ENCODE data around the gene ECM2.

The ECM2 gene

GRCh38 chr9:92488681-92489550, 46.9 kb downstream of the ECM2 start:
- no peaks in the 10 kb centered on the region for H3K9me2 ChIP-seq (replicated peaks; ENCODE audit: insufficient read depth, low read length)
- H4K20me1 ChIP-seq (ENCODE audit: insufficient read depth, low read length): no peaks in the 10 kb centered on the region
- H3K4me1 ChIP-seq (ENCODE audit: low read length): no peaks in the 10 kb centered on the region
- no peaks in the 10 kb centered on the region for H3K79me2 ChIP-seq (ENCODE audit: low read length)
- no peak overlapping the region for H3K4me3 ChIP-seq (ENCODE audit: low read length)
- no peaks in the 10 kb centered on the region for H3F3A ChIP-seq (ENCODE audit: insufficient read depth, low read length)
- H3K27me3 ChIP-seq (replicated peaks; ENCODE audit: insufficient read depth, low read length): no peaks in the 10 kb centered on the region
- no peak overlapping the region for H3K27ac ChIP-seq (ENCODE audit: low read length)
- H3K4me2 ChIP-seq (ENCODE audit: low read depth, low read length): no peak overlapping the region
- no peak overlapping the region for H2AFZ ChIP-seq (ENCODE audit: low read length)
- TF ChIP-seq EZH2phosphoT487 (IDR thresholded peaks at IDR 0.05; ENCODE audit: low read length): no peak
- TF ChIP-seq, protein P1, sequence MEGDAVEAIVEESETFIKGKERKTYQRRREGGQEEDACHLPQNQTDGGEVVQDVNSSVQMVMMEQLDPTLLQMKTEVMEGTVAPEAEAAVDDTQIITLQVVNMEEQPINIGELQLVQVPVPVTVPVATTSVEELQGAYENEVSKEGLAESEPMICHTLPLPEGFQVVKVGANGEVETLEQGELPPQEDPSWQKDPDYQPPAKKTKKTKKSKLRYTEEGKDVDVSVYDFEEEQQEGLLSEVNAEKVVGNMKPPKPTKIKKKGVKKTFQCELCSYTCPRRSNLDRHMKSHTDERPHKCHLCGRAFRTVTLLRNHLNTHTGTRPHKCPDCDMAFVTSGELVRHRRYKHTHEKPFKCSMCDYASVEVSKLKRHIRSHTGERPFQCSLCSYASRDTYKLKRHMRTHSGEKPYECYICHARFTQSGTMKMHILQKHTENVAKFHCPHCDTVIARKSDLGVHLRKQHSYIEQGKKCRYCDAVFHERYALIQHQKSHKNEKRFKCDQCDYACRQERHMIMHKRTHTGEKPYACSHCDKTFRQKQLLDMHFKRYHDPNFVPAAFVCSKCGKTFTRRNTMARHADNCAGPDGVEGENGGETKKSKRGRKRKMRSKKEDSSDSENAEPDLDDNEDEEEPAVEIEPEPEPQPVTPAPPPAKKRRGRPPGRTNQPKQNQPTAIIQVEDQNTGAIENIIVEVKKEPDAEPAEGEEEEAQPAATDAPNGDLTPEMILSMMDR (IDR thresholded peaks at IDR 0.05; ENCODE audit: low read length): no peak
- no peak overlapping the region for H3K9ac ChIP-seq (ENCODE audit: low read length)
- no peaks in the 10 kb centered on the region for H3K36me3 ChIP-seq (replicated peaks; ENCODE audit: insufficient read depth, low read length)
- DNase-seq: no peak
- no peaks in the 10 kb centered on the region for H3K9me3 ChIP-seq (replicated peaks; ENCODE audit: insufficient read depth, low read length)

GRCh38 chr9:92486371-92486770, 49.4 kb downstream of the ECM2 start:
- Histone ChIP-seq H3K27me3 (replicated peaks; ENCODE audit: insufficient read depth, low read length) (no peaks in the 10 kb centered on the region), H4K20me1 (ENCODE audit: insufficient read depth, low read length) (no peaks in the 10 kb centered on the region), H3K9ac (ENCODE audit: low read length) (no peak overlapping the region), H3K79me2 (ENCODE audit: low read length) (no peaks in the 10 kb centered on the region), H3K9me3 (replicated peaks; ENCODE audit: insufficient read depth, low read length) (no peaks in the 10 kb centered on the region), H3K4me2 (ENCODE audit: low read depth, low read length) (no peak overlapping the region), H3K4me1 (ENCODE audit: low read length) (no peaks in the 10 kb centered on the region), H2AFZ (ENCODE audit: low read length) (no peak overlapping the region), H3K9me2 (replicated peaks; ENCODE audit: insufficient read depth, low read length) (no peaks in the 10 kb centered on the region), H3K36me3 (replicated peaks; ENCODE audit: insufficient read depth, low read length) (no peaks in the 10 kb centered on the region; the same call in 1 of the 2 replicates), H3K27ac (ENCODE audit: low read length) (no peak overlapping the region), H3F3A (ENCODE audit: insufficient read depth, low read length) (no peaks in the 10 kb centered on the region), H3K4me3 (ENCODE audit: low read length) (no peak overlapping the region)
- no peak for DNase-seq
- no peak for TF ChIP-seq EZH2phosphoT487 (IDR thresholded peaks at IDR 0.05; ENCODE audit: low read length)
- no peak for TF ChIP-seq EZH2 (optimal IDR thresholded peaks at IDR 0.05; ENCODE audit: low read depth, low read length)
- TF ChIP-seq, protein P1 (IDR thresholded peaks at IDR 0.05; ENCODE audit: low read length): no peak

GRCh38 chr9:92484563-92484962, 51.2 kb downstream of the ECM2 start:
- Histone ChIP-seq H2AFZ (ENCODE audit: low read length) (no peak overlapping the region), H3K36me3 (replicated peaks; ENCODE audit: insufficient read depth, low read length) (no peaks in the 10 kb centered on the region; the same call in 1 of the 2 replicates), H3K4me2 (ENCODE audit: low read depth, low read length) (no peak overlapping the region), H3K9ac (ENCODE audit: low read length) (no peak overlapping the region), H3K9me2 (replicated peaks; ENCODE audit: insufficient read depth, low read length) (no peaks in the 10 kb centered on the region), H3K27ac (ENCODE audit: low read length) (no peak overlapping the region), H3K4me1 (ENCODE audit: low read length) (no peaks in the 10 kb centered on the region), H3K4me3 (ENCODE audit: low read length) (no peak overlapping the region), H3K79me2 (ENCODE audit: low read length) (no peaks in the 10 kb centered on the region), H4K20me1 (ENCODE audit: insufficient read depth, low read length) (no peaks in the 10 kb centered on the region), H3F3A (ENCODE audit: insufficient read depth, low read length) (no peaks in the 10 kb centered on the region), H3K27me3 (replicated peaks; ENCODE audit: insufficient read depth, low read length) (no peaks in the 10 kb centered on the region), H3K9me3 (replicated peaks; ENCODE audit: insufficient read depth, low read length) (no peaks in the 10 kb centered on the region)
- no peak for DNase-seq
- TF ChIP-seq EZH2phosphoT487 (IDR thresholded peaks at IDR 0.05; ENCODE audit: low read length) (no peak), EZH2 (optimal IDR thresholded peaks at IDR 0.05; ENCODE audit: low read depth, low read length) (no peak)
- TF ChIP-seq, protein P1 (IDR thresholded peaks at IDR 0.05; ENCODE audit: low read length): no peak

All from MM.1S (cell line).